ENCODE measurements around the gene SP9.

Gene SP9

DNA sequence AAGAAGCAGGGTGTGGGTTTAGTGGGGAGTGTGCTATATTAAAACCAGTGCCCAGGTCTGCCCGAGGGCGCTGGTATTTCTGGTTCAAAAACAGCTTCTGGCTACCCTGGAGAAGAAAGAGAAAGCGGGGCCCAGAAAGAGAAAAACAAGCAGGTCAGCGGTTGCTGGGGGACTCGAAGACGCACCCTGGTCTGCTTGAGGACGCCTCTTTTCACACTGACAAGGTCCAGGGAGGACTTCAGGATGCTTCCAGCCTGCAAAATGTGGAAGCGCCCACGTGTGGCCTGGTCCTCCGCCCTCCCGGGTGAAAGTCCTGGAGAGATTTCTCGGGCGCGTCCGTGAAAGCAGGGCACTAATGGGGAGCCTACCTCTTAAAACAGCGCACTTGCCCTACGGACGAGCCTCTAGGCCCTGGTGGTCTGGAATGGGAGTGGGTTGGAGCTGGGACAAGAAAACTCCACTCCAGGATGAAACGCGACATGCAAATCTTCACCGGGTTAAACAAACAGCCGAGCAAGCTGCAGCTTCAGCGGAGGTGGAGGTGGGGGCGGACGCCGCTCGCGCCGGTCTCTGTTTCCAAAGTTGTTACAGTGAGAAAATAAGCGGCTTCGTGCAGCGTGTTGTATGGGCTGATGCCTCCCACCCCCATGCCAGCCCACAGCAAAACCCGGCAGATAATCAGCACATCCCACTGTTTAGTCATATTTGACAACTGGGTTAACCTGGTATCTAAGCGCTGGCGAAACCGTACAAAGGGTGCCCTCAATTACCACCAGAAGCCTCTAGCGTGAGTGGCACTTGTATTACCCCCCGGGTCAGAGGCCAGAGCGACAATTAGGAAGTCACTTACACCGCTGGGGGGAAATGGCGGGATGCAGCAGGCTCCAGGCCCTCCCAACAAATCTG is 1.1 kb upstream of the SP9 start:
- DNase-seq, result no peak

DNA sequence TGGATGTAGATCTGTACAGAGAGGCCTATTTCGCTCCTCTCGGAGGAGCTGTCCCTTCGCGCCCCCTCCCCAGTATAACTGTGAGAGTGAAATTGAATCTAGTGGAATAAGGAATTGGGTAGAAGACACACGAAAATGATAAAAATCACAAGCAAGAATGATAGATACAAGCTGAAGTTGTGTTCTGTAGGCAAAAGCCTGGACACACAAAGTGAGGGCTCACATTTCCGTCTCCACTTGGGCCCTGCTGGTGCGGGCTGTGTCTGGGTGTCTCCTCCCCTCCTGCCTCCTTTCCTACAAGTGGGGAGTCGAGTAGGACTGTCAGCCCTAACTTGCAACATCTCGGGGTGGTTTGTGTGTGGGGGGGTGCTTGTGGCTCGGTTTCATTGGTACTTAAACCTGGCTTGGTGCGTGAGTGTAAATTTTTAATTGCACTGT is 457 bp upstream of the SP9 start:
- DNase-seq, result no peak

DNA sequence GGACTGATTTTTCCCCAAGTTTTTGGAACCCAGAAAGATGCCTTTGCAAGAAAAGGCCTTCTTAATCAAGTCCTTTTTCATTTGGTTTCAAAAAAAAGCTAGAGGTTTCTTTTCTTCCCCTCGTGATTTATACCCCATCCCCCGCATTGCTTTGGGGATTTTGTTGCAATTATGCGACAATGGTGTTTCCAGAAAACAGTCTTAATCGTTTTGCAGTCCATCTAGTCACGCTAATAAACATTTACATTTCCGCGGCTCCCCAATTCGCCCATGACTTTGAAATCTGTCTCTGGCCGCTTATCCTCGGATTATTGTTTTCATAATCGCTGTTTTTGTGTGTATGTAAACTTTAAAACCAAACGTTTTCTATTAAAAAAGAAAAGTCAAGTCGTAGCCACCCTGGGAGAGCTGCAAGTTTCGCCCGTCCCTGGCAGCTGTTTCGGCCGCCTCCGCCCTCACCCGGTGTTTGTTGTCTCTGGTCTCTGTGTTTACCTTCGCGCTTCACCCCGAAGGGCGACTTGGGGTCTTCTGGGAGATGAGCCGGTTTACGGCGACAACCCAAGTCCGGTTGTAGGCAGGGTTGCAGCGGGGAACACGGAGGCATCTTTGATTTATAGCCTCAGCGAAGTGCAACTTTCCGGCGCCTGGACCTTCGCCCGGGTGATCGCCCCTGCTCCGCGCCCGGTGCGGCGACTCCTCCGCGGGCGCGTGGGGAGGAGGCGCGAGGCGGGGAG is 667 bp downstream of the SP9 start:
- DNase-seq, result no peak

DNA sequence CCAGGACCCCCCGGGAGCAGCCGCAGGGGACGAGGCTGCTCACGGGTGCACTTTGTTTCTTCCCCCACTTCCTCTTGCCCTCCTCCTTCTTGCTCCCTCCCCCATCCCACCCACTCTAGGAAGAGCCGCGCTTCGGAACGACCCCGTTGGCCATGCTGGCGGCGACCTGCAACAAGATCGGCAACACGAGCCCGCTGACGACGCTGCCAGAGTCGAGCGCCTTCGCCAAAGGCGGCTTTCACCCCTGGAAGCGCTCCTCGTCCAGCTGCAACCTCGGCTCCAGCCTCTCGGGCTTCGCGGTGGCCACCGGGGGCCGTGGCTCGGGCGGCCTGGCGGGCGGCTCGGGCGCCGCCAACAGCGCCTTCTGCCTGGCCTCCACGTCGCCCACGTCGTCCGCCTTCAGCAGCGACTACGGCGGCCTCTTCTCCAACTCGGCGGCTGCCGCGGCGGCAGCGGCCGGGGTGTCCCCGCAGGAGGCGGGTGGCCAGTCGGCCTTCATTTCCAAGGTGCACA is 1.3 kb downstream of the SP9 start:
- no peak for DNase-seq

DNA sequence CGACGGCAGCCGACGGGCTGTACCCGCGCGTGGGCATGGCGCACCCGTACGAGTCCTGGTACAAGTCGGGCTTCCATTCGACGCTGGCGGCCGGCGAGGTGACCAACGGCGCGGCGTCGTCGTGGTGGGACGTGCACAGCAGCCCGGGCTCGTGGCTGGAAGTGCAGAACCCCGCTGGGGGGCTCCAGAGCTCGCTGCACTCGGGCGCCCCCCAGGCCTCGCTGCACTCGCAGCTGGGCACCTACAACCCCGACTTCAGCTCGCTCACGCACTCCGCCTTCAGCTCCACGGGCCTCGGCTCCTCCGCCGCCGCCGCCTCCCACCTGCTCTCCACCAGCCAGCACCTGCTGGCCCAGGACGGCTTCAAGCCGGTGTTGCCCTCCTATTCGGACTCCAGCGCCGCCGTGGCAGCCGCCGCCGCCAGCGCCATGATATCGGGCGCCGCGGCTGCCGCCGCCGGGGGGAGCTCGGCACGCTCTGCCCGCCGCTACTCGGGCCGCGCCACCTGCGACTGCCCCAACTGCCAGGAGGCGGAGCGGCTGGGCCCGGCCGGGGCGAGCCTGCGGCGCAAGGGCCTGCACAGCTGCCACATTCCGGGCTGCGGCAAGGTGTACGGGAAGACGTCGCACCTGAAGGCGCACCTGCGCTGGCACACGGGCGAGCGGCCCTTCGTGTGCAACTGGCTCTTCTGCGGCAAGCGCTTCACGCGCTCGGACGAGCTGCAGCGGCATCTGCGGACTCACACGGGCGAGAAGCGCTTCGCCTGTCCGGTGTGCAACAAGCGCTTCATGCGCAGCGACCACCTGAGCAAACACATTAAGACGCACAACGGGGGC is 2.0 kb downstream of the SP9 start:
- peak; percentile 52 for DNase-seq

DNA sequence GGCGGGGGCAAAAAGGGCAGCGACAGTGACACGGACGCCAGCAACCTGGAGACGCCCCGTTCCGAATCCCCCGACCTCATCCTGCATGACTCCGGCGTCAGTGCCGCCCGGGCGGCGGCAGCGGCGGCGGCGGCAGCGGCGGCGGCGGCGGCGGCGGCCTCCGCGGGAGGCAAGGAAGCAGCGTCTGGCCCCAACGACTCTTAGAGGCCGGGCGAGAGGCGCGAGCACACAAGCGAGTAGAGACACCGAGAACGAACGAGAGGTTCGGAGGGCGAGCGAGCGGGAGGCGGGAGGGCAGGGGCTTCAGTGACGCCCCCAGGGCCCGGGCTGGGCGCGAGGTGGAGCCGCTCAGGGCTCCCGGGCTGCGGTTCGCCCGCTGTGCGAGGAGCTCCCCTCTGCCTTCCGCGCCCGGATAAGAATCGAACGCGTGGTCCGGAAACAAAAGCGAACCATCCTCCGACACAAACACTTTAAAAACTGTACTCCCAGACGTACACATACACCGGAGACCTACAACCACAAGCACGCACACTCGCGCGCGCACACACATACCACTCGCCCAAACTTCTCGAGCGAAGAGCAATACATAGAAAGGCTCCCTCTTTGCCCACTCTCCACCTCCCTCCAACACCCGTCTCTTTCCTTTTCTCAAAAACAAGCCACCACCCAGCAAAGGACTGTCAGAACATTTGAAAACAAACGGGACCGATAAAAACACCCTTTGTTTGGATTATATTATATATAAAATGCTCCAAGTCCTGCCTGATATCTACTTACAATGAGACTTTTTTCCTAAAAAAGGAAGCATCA is 2.8 kb downstream of the SP9 start:
- DNase-seq, result peak; percentile 51

DNA sequence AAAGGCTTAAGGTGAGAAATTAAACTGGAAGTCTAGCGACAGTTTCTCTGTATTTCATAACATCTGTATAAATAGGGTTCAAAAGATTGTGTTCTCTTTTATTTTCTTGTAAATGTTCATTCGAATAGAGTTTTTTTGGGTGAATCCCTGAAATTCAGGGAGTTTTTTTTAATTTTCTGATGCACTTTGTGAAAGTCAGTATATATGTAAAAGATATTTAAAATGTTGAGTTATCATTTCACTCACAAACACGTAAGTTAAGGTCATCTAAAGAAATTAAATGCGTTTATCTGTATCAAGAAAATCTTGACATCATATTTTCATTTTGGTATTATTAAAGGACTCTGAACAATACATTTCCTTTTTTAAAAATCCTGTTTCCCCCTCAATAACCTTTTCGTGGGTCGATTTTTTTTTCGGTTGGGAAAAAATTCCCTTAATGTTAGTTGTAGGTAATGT is 3.4 kb downstream of the SP9 start:
- no peak for DNase-seq

DNA sequence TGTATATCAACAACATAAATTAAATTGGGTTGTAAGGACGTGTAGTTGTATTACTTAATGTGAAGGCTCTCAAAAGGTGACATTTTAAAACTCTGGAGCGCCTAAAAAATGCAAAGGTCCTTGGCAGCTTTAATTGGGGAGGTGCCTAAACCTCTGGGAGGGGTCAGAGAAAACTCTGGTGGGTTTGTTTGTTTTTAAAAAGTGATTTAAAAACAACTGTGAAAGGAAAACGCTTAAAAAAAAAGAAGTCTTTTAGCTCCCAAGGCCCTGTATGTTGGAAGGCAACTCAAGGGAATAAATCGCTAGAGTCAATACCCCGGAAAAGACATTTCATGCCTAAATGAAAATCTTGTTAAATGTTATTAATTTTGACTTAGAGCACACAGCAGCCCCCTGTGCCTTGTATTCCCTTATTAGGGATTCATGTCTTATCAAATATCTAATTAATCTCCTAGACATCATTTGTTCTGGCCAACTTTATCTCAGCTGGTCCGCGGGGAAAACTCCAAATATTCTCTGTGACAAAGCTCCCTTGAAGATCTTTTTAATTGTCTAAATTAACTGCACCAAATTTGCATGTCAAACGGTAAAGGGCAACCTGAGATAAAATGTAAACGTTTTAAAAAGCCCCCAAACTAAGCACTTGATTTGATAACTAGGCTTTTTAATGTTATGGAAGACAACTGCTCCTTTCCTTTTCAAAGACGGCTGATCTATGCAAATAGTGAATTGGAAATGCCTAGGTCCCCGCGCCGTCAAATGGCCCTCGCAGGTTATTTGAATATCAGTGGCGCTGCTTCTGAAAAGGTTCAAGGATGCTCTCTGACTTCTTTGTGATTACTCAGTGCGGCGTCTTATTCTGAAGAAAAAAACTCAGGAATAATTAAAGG is 4.2 kb downstream of the SP9 start:
- no peak for DNase-seq

DNA sequence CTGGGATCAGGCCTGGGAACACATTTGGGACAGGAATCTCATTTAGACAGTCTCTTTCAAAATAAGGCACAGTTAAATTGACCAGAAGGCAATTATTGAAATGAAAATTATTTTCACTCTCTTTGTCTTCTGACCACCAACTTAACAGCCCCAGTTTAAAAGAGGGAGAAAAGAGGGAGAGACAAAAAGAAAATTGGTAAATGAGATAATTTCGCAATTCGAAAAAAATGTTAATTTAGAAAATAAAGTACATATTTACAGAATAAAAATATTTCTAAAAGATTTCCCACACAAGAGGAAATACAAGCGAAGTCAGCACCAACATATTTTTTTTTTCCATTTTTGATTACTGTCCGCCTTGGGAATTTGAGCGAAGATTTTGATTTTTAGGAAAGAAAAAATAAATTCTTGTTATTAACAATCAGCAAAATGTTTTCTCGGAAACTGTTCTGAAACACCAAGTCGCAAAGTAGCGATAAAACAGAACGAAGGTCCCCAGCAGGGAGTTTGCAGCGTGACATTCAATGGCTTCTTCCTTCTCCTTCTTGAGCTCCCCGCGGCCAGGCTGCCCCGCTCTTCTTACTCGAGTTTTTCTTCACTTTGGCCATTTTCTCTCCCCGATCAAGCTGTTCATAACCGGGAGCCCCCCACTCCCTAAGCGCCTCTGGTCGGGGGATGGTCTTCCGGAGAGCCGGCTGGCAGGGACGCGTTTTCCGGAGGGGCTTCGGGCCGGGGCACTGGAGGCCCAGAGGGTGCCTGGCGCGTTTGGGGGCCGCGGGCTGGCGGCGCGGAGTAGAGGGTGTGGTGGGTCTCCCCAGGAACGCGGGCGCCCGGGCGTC is 5.0 kb downstream of the SP9 start:
- no peak for DNase-seq

DNA sequence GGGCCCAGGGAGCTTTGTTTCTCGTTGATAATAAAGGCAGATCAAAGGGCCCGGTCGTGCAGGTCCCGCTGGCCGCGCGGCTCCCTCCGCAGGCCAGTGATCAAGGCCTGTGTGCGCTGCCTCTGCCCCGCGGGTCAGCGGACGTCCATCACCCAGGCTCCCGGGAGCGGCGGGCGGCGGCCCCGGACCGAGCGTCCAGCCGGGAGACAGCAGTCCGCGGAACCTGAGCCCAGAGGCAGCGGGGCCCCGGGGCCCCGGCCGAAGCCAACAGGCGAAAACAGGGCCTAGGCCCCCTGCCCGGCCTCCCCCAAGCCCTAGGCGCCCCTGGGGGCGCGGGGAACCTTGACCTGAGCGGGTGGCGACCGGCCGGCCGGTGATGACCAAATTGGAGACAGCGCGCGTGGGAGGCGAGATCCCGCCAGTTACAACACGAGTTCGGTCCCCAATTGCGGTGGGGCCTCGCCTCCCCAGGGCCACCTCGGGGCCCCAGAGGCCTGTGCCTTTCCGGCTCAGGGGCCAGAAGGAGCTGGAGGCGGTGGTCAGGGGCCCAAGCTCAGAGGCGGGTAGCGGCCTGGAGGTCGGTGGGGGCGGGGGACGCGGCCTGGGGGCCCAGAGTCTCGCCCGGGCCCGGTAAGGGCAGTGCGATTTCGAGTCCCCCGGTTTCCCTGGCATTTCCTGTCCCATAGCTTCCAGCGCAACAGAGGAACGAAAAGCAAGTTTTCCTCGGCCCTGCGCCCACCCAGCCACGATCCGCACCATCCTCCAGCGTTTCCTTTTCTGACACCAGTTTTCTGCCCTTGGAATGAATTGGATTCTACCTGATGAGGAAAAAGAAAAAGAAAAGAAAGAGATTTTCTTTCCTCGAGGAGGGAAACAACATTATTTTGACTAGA is 5.9 kb downstream of the SP9 start:
- DNase-seq, result peak; percentile 24

DNA sequence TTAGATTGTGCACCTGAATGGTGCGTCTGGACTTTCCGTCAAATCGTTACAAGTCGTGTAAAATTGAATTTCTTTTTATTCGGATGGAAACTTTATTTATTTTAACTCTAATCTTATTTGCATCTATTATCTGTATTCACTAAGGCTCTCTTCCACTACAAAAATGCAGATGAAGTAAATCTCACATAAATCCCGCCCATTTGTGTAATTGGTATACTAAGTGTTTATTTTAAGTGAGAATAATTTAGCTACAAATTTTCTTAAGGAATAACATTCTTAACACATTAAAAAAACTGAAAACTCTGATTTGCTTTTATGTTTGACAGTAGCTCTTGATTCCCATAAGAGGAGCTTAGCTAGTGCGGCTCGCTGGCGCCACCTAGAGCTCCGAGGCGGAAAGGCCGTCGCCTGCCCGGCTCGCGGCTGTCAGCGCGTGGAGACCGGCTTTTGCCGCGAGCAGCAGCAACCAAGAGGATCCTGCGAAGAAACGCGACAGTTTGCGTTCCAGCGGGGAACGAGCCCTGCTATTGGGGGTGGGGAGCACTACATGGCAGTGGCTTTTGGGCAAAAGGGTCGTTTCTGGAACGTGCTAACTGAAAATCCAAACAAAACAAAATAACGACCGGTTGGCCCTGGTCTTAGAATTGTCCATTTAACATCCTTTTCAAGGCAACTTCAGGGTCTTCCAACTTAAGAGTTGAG is 6.7 kb downstream of the SP9 start:
- DNase-seq, result peak; percentile 93

DNA sequence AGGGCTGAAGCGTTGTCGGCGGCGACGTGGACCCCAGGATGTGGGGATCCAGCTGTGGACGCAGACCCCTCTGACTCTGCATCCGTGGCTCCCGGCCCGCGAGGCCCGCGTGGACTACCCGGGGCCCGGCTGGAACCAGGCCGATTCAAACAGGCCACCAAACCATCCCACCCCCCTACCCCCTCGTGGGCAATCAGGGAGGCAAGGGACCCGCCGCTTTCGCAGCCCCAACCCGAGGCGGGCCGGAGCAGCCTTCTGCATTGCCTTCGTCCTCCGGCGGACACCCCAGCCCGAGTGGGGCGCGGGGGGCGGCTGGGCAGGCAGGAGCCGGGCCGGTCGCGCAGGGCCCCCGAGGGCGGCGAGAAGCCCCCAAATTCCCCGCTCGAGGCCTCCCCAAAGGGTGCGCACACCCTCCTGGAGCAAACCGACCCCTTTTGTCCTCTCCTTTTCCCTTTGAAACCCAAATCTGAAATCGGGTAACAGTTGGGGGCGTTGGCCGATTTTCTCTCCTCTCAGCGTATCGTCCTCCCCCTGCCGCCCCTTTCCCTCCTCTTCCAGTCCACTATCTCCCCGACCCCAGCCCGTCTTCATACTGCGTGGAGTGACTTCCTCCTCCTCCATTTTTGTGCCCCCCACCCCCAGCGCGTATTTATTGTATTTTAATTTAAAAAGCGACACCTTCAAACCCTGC is 7.4 kb downstream of the SP9 start:
- DNase-seq, result no peak

DNA sequence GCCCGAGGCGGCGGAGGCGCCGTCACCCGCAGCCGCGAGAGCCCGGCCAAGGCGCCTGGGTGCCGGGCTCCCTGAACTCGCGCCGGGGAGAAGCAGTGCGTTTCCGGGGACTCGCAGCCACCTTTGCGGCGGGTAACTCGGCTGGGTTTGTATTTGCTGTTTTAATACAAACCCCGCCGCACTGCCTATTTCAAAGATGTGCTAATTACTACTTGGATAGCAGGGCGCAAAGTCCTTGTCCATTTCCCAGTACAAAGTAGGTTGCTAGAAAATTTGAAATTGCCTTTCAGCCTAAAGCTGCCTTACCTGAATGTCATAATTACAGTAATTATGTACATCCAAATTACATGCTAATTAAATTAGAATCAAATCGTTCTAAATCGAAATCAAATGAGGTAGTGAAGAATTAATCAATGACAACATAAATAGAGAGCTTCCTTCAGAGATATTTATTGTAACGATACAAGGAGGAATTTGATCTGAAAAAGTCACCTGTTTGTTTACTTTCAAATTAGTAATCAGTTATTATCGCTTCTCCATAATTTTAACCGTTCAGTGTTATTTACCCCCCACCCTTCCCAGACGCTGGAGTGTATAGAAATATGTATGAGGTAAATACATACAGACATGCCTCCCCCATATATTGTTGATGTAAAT is 8.1 kb downstream of the SP9 start:
- no peak for DNase-seq

DNA sequence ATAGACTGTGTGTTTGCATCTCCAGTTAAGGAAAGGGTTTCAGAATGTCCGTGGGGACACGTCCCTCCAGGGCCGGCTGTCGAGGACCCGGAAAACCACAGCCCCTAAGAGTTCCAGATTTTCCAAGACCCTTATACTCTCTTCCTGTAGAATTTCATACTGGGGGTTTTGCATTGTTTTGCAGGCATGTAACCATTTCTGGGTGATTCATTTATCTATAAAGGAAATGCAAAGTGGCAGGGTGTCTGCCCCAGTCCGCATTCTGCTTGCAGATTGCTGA is 8.5 kb downstream of the SP9 start:
- DNase-seq, result no peak

DNA sequence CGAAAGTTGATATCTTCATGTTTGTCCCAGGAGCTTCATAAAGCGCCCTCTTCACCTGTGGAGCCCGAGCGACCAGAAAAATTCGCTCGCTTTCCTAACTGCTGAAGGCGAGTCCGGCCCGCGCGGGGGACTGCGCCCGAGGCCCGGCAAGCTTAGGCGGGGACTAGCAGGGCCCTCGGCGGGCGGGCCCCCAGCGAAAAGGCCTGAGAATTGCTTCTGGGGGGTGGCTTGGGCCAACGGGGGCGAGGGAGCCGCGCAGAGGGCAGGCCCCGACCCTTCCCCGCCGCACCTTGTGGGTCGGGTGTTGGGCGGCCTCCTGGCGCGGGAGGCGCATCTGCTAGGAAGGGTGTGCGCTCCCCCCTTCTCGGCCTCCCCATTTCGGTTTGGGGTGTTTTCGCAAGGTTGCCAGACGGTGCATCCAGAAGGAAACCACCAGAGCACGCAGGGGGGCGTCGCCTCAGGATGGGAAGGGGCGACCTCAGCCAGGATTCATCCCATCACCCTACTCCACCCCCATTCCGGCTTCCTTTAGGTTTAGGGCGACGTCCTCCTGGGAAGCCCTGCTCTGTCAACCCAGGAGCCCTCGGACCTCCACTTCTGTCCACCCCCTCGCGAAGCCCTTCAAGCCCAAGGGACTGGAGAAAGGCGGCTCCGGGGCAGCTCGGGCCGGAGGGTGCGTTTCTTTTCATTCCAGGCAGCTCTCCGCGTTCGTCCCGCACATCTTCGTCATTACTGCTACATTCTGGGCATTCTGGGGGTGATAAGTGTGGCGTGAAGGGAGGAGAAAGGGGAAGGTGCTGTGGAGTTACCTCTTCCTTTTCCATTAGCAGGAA is 9.1 kb downstream of the SP9 start:
- no peak for DNase-seq

DNA sequence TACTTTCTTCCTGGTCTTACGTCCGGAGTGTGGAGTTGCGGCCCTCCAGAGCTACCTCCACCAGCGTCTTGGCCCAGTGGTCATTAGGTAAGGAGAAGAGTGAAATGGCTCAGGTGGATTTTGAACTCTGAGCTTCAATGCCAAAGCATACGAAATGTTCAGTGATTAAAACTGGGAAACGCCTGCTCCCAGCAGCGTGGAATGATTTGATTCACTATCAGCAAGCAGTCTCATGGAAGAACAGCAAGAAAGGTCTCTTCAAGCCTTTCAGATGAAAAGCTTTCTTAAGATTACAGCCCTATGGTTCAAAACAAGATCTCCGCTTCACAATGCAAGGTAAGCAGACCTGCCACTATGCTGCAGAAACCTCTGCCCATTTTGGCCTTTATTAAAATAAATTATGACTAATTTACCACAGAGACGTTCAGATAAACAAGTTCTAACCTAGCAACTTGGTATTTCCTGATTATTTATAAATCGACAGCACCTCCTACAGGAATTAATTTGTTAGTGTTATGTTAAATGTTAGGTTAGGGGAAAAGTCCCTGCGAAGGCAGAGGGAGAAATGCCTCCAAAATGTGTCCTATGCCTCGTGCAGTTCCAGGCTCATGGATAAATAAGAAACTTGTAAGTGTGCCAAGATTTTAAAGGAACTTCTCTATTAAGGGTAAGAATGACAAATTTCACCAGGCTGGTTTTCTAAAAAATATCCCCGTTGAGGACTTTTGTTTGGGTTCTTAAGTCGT is 10.1 kb downstream of the SP9 start:
- peak; percentile 54 for DNase-seq
